HepG2 (cell line): ENCODE results near the gene MRPS14. TPM values are rescaled to one million over a fixed set of nuclear protein-coding genes. Genes with fewer than 3 reads are reported as not detected.

Experiments used
- ATAC-seq: fragments of 200-7000 bp; cut with Tn5 transposase; 3 replicates; pipeline ENCODE4 v1.9.1; 2020; ENCODE audit warnings: mild to moderate bottlenecking, moderate library complexity
- BruUV-seq: library from RNA; stranded (reverse); fragments of 400-500 nt; replicated peaks from 2 replicates; lab custom pipeline; 2021; lab: Mats Ljungman, UMichigan
- CTCF ChIA-PET: fragments of 300-600 bp; formaldehyde crosslinking; extraction: SDS; loops from one replicate; lab custom pipeline; 2021; ENCODE audit warnings: low total read pairs, inconsistent platforms, low intra/inter-chr PET ratio; lab: Yijun Ruan, JAX
- POLR2A ChIA-PET: fragments of 350-600 bp; sonication (Branson Sonifier 250); formaldehyde crosslinking; loops from one replicate; lab custom pipeline; 2020; ENCODE audit warnings: antibody characterized with exemption, inconsistent platforms; lab: Yijun Ruan, JAX
- DNase-seq: peaks from one replicate; pipeline ENCODE4 v3.0.0-alpha.2; 2015; ENCODE audit warnings: low spot score
- FAIRE-seq: peaks from 3 replicates; lab custom pipeline; 2011; peaks lifted over from hg19 to GRCh38; lab: Jason Lieb, UNC
- H2AFZ ChIP-seq: one replicate; pipeline ENCODE4 v1.6.1; 2011; ENCODE audit warnings: low read length, inconsistent platforms
- H3K27ac ChIP-seq: fragments of 300-600 bp; 3 replicates; pipeline ENCODE4 v1.8.0; 2011; ENCODE audit warnings: mixed run types, mild to moderate bottlenecking, mixed read lengths, low read length, inconsistent platforms; ENCODE audit not compliant: insufficient read depth; ENCODE audit errors: extremely low read length
- H3K27me3 ChIP-seq, 2 experiments: fragments of 200-600 bp in 1 of 2; 2 replicates in 1 of 2; 3 replicates in 1 of 2; pipeline versions ENCODE4 v1.6.0 to v1.8.0; 2011; ENCODE audit warnings: low read length in 2 of 2, mild to moderate bottlenecking in 2 of 2, moderate library complexity in 2 of 2, inconsistent platforms in 1 of 2; ENCODE audit not compliant: insufficient read depth in 2 of 2, control insufficient read depth in 1 of 2
- H3K36me3 ChIP-seq, 2 experiments: fragments of 200-600 bp in 1 of 2; replicated peaks in 1 of 2; 2 replicates in 1 of 2; 3 replicates in 1 of 2; pipeline versions ENCODE4 v1.5.1 to v1.8.0; 2011; ENCODE audit warnings: low read length in 2 of 2, inconsistent platforms in 1 of 2; ENCODE audit not compliant: insufficient read depth in 2 of 2, control insufficient read depth in 1 of 2
- H3K4me1 ChIP-seq: 2 replicates; pipeline ENCODE4 v1.5.1; 2012; ENCODE audit warnings: low read length, inconsistent platforms; ENCODE audit not compliant: insufficient read depth
- H3K4me2 ChIP-seq: 2 replicates; pipeline ENCODE4 v1.6.0; 2011; ENCODE audit warnings: low read depth, low read length, inconsistent platforms
- H3K4me3 ChIP-seq, 3 experiments: fragments of 200-600 bp in 1 of 3; sonication (generic), shearing (Covaris generic) in 1 of 3; replicated peaks in 1 of 3; 2 replicates each; pipeline ENCODE4 v1.5.1; 2011 to 2016; ENCODE audit warnings: low read length in 3 of 3, inconsistent platforms in 2 of 3, low read depth in 2 of 3, mild to moderate bottlenecking in 2 of 3, control low read depth in 1 of 3, mixed read lengths in 1 of 3; ENCODE audit not compliant: insufficient read depth in 1 of 3
- H3K79me2 ChIP-seq: one replicate; pipeline ENCODE4 v1.6.1; 2011; ENCODE audit warnings: low read length, inconsistent platforms; ENCODE audit not compliant: insufficient read depth
- H3K9ac ChIP-seq: 2 replicates; pipeline ENCODE4 v1.6.0; 2011; ENCODE audit warnings: mild to moderate bottlenecking, low read depth, low read length, inconsistent platforms; ENCODE audit not compliant: insufficient read depth
- H3K9me3 ChIP-seq: 2 replicates; pipeline ENCODE4 v1.5.1; 2012; ENCODE audit warnings: mild to moderate bottlenecking, low read length
- H4K20me1 ChIP-seq: 2 replicates; pipeline ENCODE4 v1.6.0; 2011; ENCODE audit warnings: inconsistent platforms, mild to moderate bottlenecking, low read length, moderate library complexity; ENCODE audit not compliant: insufficient read depth
- ARNT2 ChIP-seq: sonication (generic); formaldehyde crosslinking; IDR thresholded peaks from 2 replicates; pipeline ENCODE4 v1.8.0; 2022; ENCODE audit warnings: mild to moderate bottlenecking, low read depth, missing genetic modification reagents, moderate library complexity
- ATM ChIP-seq: fragments of 450-650 bp; IDR thresholded peaks from 2 replicates; pipeline ENCODE4 v1.7.1; 2017; ENCODE audit warnings: mild to moderate bottlenecking, borderline replicate concordance
- HOXA7 ChIP-seq: sonication (generic); formaldehyde crosslinking; IDR thresholded peaks from 2 replicates; pipeline ENCODE4 v1.8.1; 2022; ENCODE audit warnings: mild to moderate bottlenecking, missing genetic modification reagents, moderate library complexity
- MIER2 ChIP-seq: IDR thresholded peaks from 2 replicates; pipeline ENCODE4 v1.6.1; 2016; ENCODE audit warnings: missing biosample characterization, missing genetic modification reagents
- NAIF1 ChIP-seq: sonication (generic); formaldehyde crosslinking; IDR thresholded peaks from 2 replicates; pipeline ENCODE4 v1.5.0; 2020; ENCODE audit warnings: mild to moderate bottlenecking, missing genetic modification reagents, borderline replicate concordance
- NFKBIZ ChIP-seq: IDR thresholded peaks from 2 replicates; pipeline ENCODE4 v1.6.1; 2018; ENCODE audit warnings: missing genetic modification reagents, missing compliant biosample characterization
- REL ChIP-seq: sonication (generic); formaldehyde crosslinking; conservative IDR thresholded peaks from 2 replicates; pipeline ENCODE4 v1.8.0; 2022; ENCODE audit warnings: mild to moderate bottlenecking, missing genetic modification reagents, moderate library complexity
- TGIF2 ChIP-seq: IDR thresholded peaks from 2 replicates; pipeline ENCODE4 v1.6.1; 2016; ENCODE audit warnings: control low read depth, missing compliant biosample characterization
- ZBTB34 ChIP-seq: sonication (generic); formaldehyde crosslinking; IDR thresholded peaks from 2 replicates; pipeline ENCODE4 v1.8.0; 2022; ENCODE audit warnings: mild to moderate bottlenecking, missing genetic modification reagents
- ZNF263 ChIP-seq: sonication (generic); formaldehyde crosslinking; IDR thresholded peaks from 2 replicates; pipeline ENCODE4 v1.4.0; 2020; ENCODE audit warnings: missing genetic modification reagents
- ZNF331 ChIP-seq: sonication (generic); formaldehyde crosslinking; IDR thresholded peaks from 2 replicates; pipeline ENCODE4 v1.4.0; 2020; ENCODE audit warnings: missing genetic modification reagents
- ZNF563 ChIP-seq: sonication (generic); formaldehyde crosslinking; IDR thresholded peaks from 2 replicates; pipeline ENCODE4 v1.8.0; 2022; ENCODE audit warnings: mild to moderate bottlenecking, moderate library complexity, missing genetic modification reagents
- ZNF772 ChIP-seq: sonication (generic); formaldehyde crosslinking; IDR thresholded peaks from 2 replicates; pipeline ENCODE4 v1.5.0; 2020; ENCODE audit warnings: mild to moderate bottlenecking, missing genetic modification reagents
- WGBS: methylation state at CpG from one replicate; pipeline ENCODE4 v1.1.6; 2017; ENCODE audit warnings: low lambda C conversion rate; 5-methylcytosine and 5-hydroxymethylcytosine counted together
- in situ Hi-C: cut with HindIII; loops from 2 replicates; pipeline ENCODE4 v1.10.0; 2017; ENCODE audit warnings: low pct_unique_long_range_greater_than_20kb; ENCODE audit not compliant: extremely low pct_ligation_motif_present
- intact Hi-C: fragments of 100-400 bp; cut with micrococcal nuclease; formaldehyde crosslinking; loops from one replicate; pipeline ENCODE4 v1.10.0; 2022; ENCODE audit not compliant: unreplicated experiment
- polyA plus RNA-seq, 8 experiments: library from polyadenylated mRNA; depleted of rRNA in 3 of 8; stranded (reverse) in 7 of 8; unstranded in 1 of 8; fragments of >200 nt; fragmentation: Illumina TruSeq in 4 of 8; extraction: Trizol in 4 of 8; gene quantifications; 2 replicates each; pipeline versions ENCODE4 v1.2.1 to v1.2.3, GENCODE V29; 2011 to 2016; ENCODE audit warnings: low read depth in 4 of 8, missing spikeins in 1 of 8, mixed read lengths in 1 of 8; ENCODE audit not compliant: insufficient read depth in 1 of 8
- total RNA-seq, 5 experiments: library from RNA; depleted of rRNA; stranded (reverse); fragments of >200 nt; fragmentation: Illumina TruSeq; extraction: Trizol; gene quantifications; 2 replicates each; pipeline ENCODE4 v1.2.3, GENCODE V29; 2016; ENCODE audit warnings: low read depth in 1 of 5
- TF ChIP-seq, protein P1 (sequence below): sonication (generic); formaldehyde crosslinking; IDR thresholded peaks from 2 replicates; pipeline ENCODE4 v1.4.0; 2020; ENCODE audit warnings: missing genetic modification reagents
- TF ChIP-seq, protein P2 (sequence below): sonication (generic); formaldehyde crosslinking; IDR thresholded peaks from 2 replicates; pipeline ENCODE4 v1.4.0; 2020; ENCODE audit warnings: missing genetic modification reagents

Gene MRPS14
- total and polyA plus RNA-seq, 2 of the 13 experiments (the other 11 are each of a cell fraction or from before 2014, with no cell fraction given) = 36.6 to 43.2 TPM

- TF ChIP-seq, protein P1, sequence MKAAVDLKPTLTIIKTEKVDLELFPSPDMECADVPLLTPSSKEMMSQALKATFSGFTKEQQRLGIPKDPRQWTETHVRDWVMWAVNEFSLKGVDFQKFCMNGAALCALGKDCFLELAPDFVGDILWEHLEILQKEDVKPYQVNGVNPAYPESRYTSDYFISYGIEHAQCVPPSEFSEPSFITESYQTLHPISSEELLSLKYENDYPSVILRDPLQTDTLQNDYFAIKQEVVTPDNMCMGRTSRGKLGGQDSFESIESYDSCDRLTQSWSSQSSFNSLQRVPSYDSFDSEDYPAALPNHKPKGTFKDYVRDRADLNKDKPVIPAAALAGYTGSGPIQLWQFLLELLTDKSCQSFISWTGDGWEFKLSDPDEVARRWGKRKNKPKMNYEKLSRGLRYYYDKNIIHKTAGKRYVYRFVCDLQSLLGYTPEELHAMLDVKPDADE (CRISPR knock-in tag) = no peak
- TF ChIP-seq, protein P2, sequence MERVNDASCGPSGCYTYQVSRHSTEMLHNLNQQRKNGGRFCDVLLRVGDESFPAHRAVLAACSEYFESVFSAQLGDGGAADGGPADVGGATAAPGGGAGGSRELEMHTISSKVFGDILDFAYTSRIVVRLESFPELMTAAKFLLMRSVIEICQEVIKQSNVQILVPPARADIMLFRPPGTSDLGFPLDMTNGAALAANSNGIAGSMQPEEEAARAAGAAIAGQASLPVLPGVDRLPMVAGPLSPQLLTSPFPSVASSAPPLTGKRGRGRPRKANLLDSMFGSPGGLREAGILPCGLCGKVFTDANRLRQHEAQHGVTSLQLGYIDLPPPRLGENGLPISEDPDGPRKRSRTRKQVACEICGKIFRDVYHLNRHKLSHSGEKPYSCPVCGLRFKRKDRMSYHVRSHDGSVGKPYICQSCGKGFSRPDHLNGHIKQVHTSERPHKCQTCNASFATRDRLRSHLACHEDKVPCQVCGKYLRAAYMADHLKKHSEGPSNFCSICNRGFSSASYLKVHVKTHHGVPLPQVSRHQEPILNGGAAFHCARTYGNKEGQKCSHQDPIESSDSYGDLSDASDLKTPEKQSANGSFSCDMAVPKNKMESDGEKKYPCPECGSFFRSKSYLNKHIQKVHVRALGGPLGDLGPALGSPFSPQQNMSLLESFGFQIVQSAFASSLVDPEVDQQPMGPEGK = no peak
- TF ChIP-seq, all 625 proteins: peak for 0
These were observed 39.1 kb upstream of the MRPS14 start for GRCh38 chr1:175062339-175062738.

DNA sequence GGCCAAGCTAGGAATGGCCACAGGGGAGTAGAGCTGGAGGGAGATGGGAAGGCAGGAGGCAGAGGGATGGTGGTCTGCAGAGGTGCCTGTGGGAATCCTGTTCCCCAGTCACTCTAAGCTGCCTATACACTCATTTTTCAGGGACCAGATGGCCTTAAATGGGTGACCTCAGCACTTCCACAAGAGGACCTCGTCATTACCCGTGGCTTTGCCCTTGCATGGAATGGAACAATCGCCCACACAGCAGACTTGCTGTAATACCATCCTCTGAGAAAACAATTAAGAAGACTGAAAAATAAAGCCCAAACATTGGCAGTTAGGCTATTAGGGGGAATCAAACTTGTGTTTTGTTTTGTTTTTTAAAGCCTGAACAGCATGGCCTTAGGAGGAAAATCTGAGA lies 31.5 kb upstream of the MRPS14 start:
- 27% methylated on average over 3 of the region's 3 CpGs for WGBS
- no peak for TF ChIP-seq REL
- no peak for TF ChIP-seq TGIF2 (CRISPR knock-in tag)
- TF ChIP-seq ARNT2 (CRISPR knock-in tag) = no peak
- TF ChIP-seq ZBTB34 = no peak
- TF ChIP-seq NAIF1 (CRISPR knock-in tag) = no peak
- TF ChIP-seq ZNF331 = no peak
- TF ChIP-seq ZNF563 = no peak
- TF ChIP-seq ZNF772 (CRISPR knock-in tag) = no peak
- no peak for TF ChIP-seq ATM
- no peak for TF ChIP-seq NFKBIZ (CRISPR knock-in tag)
- TF ChIP-seq ZNF263 = no peak
- no peak for TF ChIP-seq MIER2 (CRISPR knock-in tag)
- TF ChIP-seq HOXA7 (CRISPR knock-in tag) = no peak
- intact Hi-C loops (no loop called here), in situ Hi-C loops (no loop called here)
- POLR2A ChIA-PET = no interaction called here
- no peaks in the 10 kb centered on the region for H4K20me1 ChIP-seq
- no peak overlapping the region for H2AFZ ChIP-seq
- no peak overlapping the region for H3K9ac ChIP-seq
- no peaks in the 10 kb centered on the region for H3K9me3 ChIP-seq
- DNase-seq (no peak), FAIRE-seq (no peak), ATAC-seq (no peak)
- H3K4me1 ChIP-seq = no peaks in the 10 kb centered on the region
- no peak overlapping the region for H3K27ac ChIP-seq
- H3K4me3 ChIP-seq = no peak overlapping the region
- CTCF ChIA-PET = no interaction called here
- no peaks in the 10 kb centered on the region for H3K27me3 ChIP-seq
- H3K79me2 ChIP-seq = no peaks in the 10 kb centered on the region
- H3K4me2 ChIP-seq = no peak overlapping the region
- H3K36me3 ChIP-seq = no peaks in the 10 kb centered on the region
- BruUV-seq = no TSS peak

More at GRCh38 chr1:175062339-175062738, 39.1 kb upstream of the MRPS14 start:
- intact Hi-C loops (no loop called here), in situ Hi-C loops (no loop called here)
- H2AFZ ChIP-seq = no peak overlapping the region
- no peaks in the 10 kb centered on the region for H3K4me1 ChIP-seq
- H3K36me3 ChIP-seq = no peaks in the 10 kb centered on the region
- FAIRE-seq (no peak), ATAC-seq (no peak), DNase-seq (no peak)
- H3K4me3 ChIP-seq = no peak overlapping the region
- no peaks in the 10 kb centered on the region for H4K20me1 ChIP-seq
- no peak overlapping the region for H3K9ac ChIP-seq
- CTCF ChIA-PET = no interaction called here
- no peak overlapping the region for H3K27ac ChIP-seq
- peaks cover 0 to 4% of the 10 kb centered on the region in 2 experiments; a peak in 1 of 5 replicates for H3K27me3 ChIP-seq
- H3K79me2 ChIP-seq = no peaks in the 10 kb centered on the region
- BruUV-seq = no TSS peak
- H3K4me2 ChIP-seq = no peak overlapping the region
- H3K9me3 ChIP-seq = no peaks in the 10 kb centered on the region
- POLR2A ChIA-PET = no interaction called here
- WGBS = 0% methylated on average over 1 of the region's 1 CpG
